GM13977 (cell line): ENCODE data around the gene CPNE5.

Experiments
- DNase-seq: peaks from one replicate; pipeline ENCODE4 v3.0.0; 2012; ENCODE audit warnings: low spot score
- CTCF ChIP-seq: IDR thresholded peaks from 2 replicates; pipeline ENCODE4 v1.5.1; 2012; ENCODE audit warnings: mild to moderate bottlenecking, control low read depth; ENCODE audit not compliant: insufficient read depth; ENCODE audit errors: extremely low read depth, missing control alignments
- in situ Hi-C: fragments of 300-500 bp; cut with MboI; formaldehyde crosslinking; loops from one replicate; pipeline ENCODE4 v1.12.0; 2022; ENCODE audit warnings: low sequenced_read_pairs, low pct_unique_long_range_greater_than_20kb, mixed read lengths, inconsistent platforms; ENCODE audit not compliant: unreplicated experiment

CPNE5 gene

GRCh38 chr6:36760685-36761435 is 78.4 kb downstream of the CPNE5 start:
- in situ Hi-C loops: loop anchor here (25.0 kb wide), 1 partner anchor 451 kb away; no protein-coding TSS in a partner anchor
- DNase-seq: no peak
- TF ChIP-seq CTCF: no peak

GRCh38 chr6:36759148-36759759 is 80.0 kb downstream of the CPNE5 start:
- in situ Hi-C loops: loop anchor here (10.0 to 25.0 kb wide), 2 partner anchors 144 to 453 kb away; no protein-coding TSS in a partner anchor
- peak; percentile 88 for DNase-seq

GRCh38 chr6:36758516-36759147 is 80.6 kb downstream of the CPNE5 start:
- no peak for TF ChIP-seq CTCF
- DNase-seq: no peak
- in situ Hi-C loops: loop anchor here (10.0 to 25.0 kb wide), 2 partner anchors 144 to 454 kb away; no protein-coding TSS in a partner anchor

More at GRCh38 chr6:36759148-36759759, 80.0 kb downstream of the CPNE5 start:
- TF ChIP-seq CTCF: peak; percentile 99

GRCh38 chr6:36757943-36758508 is 81.2 kb downstream of the CPNE5 start:
- no peak for DNase-seq
- no peak for TF ChIP-seq CTCF
- in situ Hi-C loops: loop anchor here (10.0 to 25.0 kb wide), 2 partner anchors 143 to 454 kb away; no protein-coding TSS in a partner anchor

GRCh38 chr6:36757206-36757605 is 82.0 kb downstream of the CPNE5 start:
- in situ Hi-C loops: loop anchor here (10.0 to 25.0 kb wide), 2 partner anchors 142 to 455 kb away; no protein-coding TSS in a partner anchor
- TF ChIP-seq CTCF: peak; percentile 25
- no peak for DNase-seq

- in situ Hi-C loops: loop anchor here (10.0 to 25.0 kb wide), 2 partner anchors 142 to 456 kb away; no protein-coding TSS in a partner anchor
- TF ChIP-seq CTCF: no peak
Observed at GRCh38 chr6:36756786-36757185, 82.5 kb downstream of the CPNE5 start.

More at GRCh38 chr6:36756786-36757185, 82.5 kb downstream of the CPNE5 start:
- DNase-seq: no peak
